OCI-LY1 (cell line): ENCODE results near the gene LMX1B.

Source experiments
- H2AFZ ChIP-seq: fragments of 200-600 bp; sonication (generic), shearing (Covaris generic); 2 replicates; pipeline ENCODE4 v1.6.0; 2014; ENCODE audit warnings: antibody characterized with exemption, mild to moderate bottlenecking, low read length
- H3F3A ChIP-seq: fragments of 200-600 bp; sonication (generic), shearing (Covaris generic); 2 replicates; pipeline ENCODE4 v1.6.0; 2014; ENCODE audit warnings: mild to moderate bottlenecking, antibody characterized with exemption, low read length, moderate library complexity; ENCODE audit not compliant: insufficient read depth
- H3K27ac ChIP-seq: fragments of 200-600 bp; sonication (generic); 2 replicates; pipeline ENCODE4 v1.5.1; 2014; ENCODE audit warnings: low read length, mixed run types, mild to moderate bottlenecking, low read depth; ENCODE audit not compliant: poor library complexity, severe bottlenecking
- H3K27me3 ChIP-seq: fragments of 200-600 bp; sonication (generic); 2 replicates; pipeline ENCODE4 v1.6.0; 2014; ENCODE audit warnings: antibody characterized with exemption, mild to moderate bottlenecking, low read length, moderate library complexity; ENCODE audit not compliant: insufficient read depth
- H3K36me3 ChIP-seq: fragments of 200-600 bp; sonication (generic); 2 replicates; pipeline ENCODE4 v1.6.1; 2014; ENCODE audit warnings: mild to moderate bottlenecking, antibody characterized with exemption, low read length, moderate library complexity, mixed read lengths; ENCODE audit not compliant: insufficient read depth
- H3K4me1 ChIP-seq: fragments of 200-600 bp; sonication (generic); 2 replicates; pipeline ENCODE4 v1.5.1; 2014; ENCODE audit warnings: mild to moderate bottlenecking, low read length, moderate library complexity; ENCODE audit not compliant: insufficient read depth, severe bottlenecking
- H3K4me2 ChIP-seq: fragments of 200-600 bp; sonication (generic), shearing (Covaris generic); 2 replicates; pipeline ENCODE4 v1.6.1; 2014; ENCODE audit warnings: low read length
- H3K4me3 ChIP-seq: fragments of 200-600 bp; sonication (generic); 2 replicates; pipeline ENCODE4 v1.5.1; 2014; ENCODE audit warnings: low read length, low read depth, mild to moderate bottlenecking, mixed read lengths; ENCODE audit not compliant: poor library complexity, severe bottlenecking
- H3K79me2 ChIP-seq: fragments of 200-600 bp; shearing (Covaris generic); 2 replicates; pipeline ENCODE4 v1.6.1; 2016; ENCODE audit warnings: mixed run types, low read length, mixed read lengths; ENCODE audit not compliant: insufficient read depth
- H3K9ac ChIP-seq: fragments of 200-600 bp; sonication (generic), shearing (Covaris generic); 2 replicates; pipeline ENCODE4 v1.6.1; 2014; ENCODE audit warnings: mild to moderate bottlenecking, low read length, mixed read lengths
- H3K9me2 ChIP-seq: fragments of 200-600 bp; sonication (generic), shearing (Covaris generic); 2 replicates; pipeline ENCODE4 v1.6.1; 2014; ENCODE audit warnings: low read depth, mild to moderate bottlenecking, low read length, mixed read lengths
- H3K9me3 ChIP-seq: fragments of 200-600 bp; shearing (Covaris generic); 2 replicates; pipeline ENCODE4 v1.6.1; 2014; ENCODE audit warnings: low read length, mixed read lengths
- H4K20me1 ChIP-seq: fragments of 200-600 bp; sonication (generic), shearing (Covaris generic); 2 replicates; pipeline ENCODE4 v1.6.0; 2016; ENCODE audit warnings: mild to moderate bottlenecking, low read length; ENCODE audit not compliant: insufficient read depth
- EZH2 ChIP-seq: fragments of 200-600 bp; sonication (generic), shearing (Covaris generic); IDR thresholded peaks from 2 replicates; pipeline ENCODE4 v1.8.0; 2017; ENCODE audit warnings: borderline replicate concordance, mixed run types, mild to moderate bottlenecking, antibody characterized with exemption, low read length, moderate library complexity, mixed read lengths
- TF ChIP-seq, protein P1 (sequence below): fragments of 200-600 bp; sonication (generic), shearing (Covaris generic); IDR thresholded peaks from 2 replicates; pipeline ENCODE4 v1.5.1; 2017; ENCODE audit warnings: mild to moderate bottlenecking, antibody characterized with exemption, low read length, moderate library complexity, mixed read lengths

Gene LMX1B

DNA sequence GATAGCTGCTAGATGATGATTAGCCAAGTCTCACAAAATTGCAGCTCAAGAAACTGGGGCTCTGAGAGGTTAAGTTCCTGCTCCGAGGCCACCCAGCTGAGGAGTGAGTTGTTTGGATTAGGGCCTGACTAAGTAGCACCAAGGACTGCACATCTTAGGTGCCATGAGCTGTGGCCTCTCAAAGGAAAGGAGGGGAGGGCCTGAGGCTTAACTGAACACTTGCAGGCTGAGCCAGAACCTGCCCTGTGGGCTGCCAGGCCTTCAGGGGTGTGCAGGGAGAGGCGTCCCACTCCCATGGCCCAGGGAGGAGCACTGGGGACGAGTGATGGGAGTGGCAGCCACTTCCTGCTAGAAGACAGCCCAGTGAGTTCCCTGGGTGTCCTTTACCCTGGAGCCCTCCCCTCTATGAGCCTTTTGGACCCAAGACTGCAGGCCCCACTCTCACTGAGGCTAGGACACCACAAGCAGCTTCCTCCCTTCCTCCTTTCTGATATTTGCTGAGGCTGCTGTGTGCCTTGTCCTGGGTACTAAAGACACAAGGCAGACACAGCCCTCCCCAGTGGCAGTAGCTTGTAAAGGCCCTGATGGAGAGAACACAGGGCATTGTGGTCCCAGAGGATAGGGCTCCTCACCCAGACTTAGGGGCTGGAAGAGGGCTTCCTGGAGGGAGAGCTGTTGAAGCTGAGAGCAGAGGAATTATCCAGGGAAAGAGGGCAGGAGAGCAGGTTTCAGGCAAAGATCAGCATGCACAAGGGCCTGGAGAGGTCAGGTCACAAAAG is 22.1 kb downstream of the LMX1B start:
- TF ChIP-seq, protein P1, sequence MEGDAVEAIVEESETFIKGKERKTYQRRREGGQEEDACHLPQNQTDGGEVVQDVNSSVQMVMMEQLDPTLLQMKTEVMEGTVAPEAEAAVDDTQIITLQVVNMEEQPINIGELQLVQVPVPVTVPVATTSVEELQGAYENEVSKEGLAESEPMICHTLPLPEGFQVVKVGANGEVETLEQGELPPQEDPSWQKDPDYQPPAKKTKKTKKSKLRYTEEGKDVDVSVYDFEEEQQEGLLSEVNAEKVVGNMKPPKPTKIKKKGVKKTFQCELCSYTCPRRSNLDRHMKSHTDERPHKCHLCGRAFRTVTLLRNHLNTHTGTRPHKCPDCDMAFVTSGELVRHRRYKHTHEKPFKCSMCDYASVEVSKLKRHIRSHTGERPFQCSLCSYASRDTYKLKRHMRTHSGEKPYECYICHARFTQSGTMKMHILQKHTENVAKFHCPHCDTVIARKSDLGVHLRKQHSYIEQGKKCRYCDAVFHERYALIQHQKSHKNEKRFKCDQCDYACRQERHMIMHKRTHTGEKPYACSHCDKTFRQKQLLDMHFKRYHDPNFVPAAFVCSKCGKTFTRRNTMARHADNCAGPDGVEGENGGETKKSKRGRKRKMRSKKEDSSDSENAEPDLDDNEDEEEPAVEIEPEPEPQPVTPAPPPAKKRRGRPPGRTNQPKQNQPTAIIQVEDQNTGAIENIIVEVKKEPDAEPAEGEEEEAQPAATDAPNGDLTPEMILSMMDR, result no peak
- TF ChIP-seq EZH2, result no peak
- Histone ChIP-seq H3K27ac (no peak overlapping the region), H3K79me2 (no peaks in the 10 kb centered on the region), H3K36me3 (no peaks in the 10 kb centered on the region), H3K4me1 (no peaks in the 10 kb centered on the region), H3K9me3 (no peaks in the 10 kb centered on the region), H3K4me3 (no peak overlapping the region), H3K9ac (no peak overlapping the region), H4K20me1 (no peaks in the 10 kb centered on the region), H3K4me2 (no peak overlapping the region), H3K27me3 (no peaks in the 10 kb centered on the region), H3F3A (no peaks in the 10 kb centered on the region), H2AFZ (no peak overlapping the region), H3K9me2 (no peaks in the 10 kb centered on the region)

DNA sequence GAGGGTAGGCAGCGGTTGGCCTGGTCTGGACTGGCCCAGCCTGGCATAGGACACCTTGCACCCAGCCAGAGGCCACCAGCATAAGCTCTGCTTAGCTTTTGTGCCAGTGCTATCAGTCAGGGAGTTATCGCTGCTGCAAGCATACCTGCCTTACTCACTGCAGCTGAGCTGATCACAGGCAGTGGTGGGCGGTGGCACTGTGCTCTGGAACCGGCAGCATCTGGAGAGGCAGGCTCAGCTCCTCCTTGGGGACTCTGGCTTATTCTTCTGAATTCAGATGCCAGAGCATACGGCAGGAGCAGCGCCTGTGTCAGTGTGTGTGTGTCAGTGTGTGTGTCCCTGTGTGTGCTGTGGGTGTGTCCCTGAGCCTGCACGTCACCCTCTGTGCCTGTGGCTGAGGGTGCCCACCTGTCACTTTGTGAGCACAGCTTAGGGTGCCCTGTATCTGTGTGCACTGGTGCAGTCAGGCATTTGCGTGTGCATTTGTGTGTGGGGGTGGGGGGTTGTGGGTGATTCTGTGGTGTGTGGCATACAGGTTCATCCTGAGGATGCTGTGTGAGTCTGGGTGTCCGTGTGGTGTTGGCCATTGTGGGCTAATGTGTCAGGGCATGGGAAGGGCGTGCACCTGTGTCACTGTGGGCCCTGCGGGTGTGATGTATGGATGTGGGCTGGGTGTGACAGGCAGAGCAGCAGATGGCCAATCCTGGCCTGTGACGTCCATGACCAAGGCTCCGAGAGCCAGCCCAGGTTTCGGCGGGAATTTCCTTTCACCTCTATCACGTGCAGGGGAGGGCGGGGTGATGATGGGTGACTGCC is 23.5 kb downstream of the LMX1B start:
- Histone ChIP-seq H3K4me2 (no peak overlapping the region), H3K27ac (no peak overlapping the region), H3K9me2 (no peaks in the 10 kb centered on the region), H3F3A (no peaks in the 10 kb centered on the region), H3K9ac (no peak overlapping the region), H3K9me3 (no peaks in the 10 kb centered on the region), H3K79me2 (no peaks in the 10 kb centered on the region), H3K36me3 (no peaks in the 10 kb centered on the region), H2AFZ (no peak overlapping the region), H3K4me3 (no peak overlapping the region), H3K4me1 (no peaks in the 10 kb centered on the region), H3K27me3 (no peaks in the 10 kb centered on the region), H4K20me1 (no peaks in the 10 kb centered on the region)
- no peak for TF ChIP-seq EZH2
- TF ChIP-seq, protein P1, result no peak

DNA sequence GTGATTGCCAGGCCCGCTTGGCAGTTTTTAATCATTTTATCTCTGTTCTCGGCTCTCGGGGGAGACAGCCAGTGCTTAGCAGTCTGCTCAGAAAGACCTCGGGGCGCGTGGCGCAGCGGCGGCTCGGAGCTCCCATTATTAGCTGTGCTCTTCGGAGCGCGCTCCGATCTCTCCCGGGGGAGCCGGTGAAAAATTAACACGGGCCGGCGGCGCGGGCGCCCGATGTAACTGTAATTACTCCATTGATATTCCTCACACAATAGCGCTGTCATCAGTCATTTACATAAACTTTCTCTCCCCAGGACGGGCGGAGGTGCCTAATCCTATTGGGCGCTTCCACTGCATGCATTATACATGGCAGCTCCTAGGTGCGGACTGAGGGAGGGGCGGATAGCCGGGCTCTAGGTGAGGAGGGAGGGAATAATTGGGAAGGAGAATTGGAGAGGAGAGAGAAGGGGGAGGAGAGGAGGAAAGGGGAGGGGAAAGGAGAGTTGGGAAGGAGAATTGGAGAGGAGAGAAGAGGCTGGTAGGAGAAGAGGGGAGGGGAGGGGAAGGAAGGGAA is 24.9 kb downstream of the LMX1B start:
- H3K4me3 ChIP-seq, result no peak overlapping the region
- H3K27me3 ChIP-seq, result no peaks in the 10 kb centered on the region
- no peaks in the 10 kb centered on the region for H3F3A ChIP-seq
- no peak overlapping the region for H2AFZ ChIP-seq
- H3K9ac ChIP-seq, result no peak overlapping the region
- TF ChIP-seq, protein P1, result no peak
- TF ChIP-seq EZH2, result no peak
- H3K4me2 ChIP-seq, result no peak overlapping the region
- no peaks in the 10 kb centered on the region for H3K79me2 ChIP-seq
- no peaks in the 10 kb centered on the region for H4K20me1 ChIP-seq
- H3K36me3 ChIP-seq, result no peaks in the 10 kb centered on the region
- H3K9me3 ChIP-seq, result no peaks in the 10 kb centered on the region
- no peak overlapping the region for H3K27ac ChIP-seq
- no peaks in the 10 kb centered on the region for H3K4me1 ChIP-seq
- no peaks in the 10 kb centered on the region for H3K9me2 ChIP-seq
